Daoy (cell line): ENCODE measurements around the gene MYO10. TPM values are rescaled to one million over a fixed set of nuclear protein-coding genes. Genes with fewer than 3 reads are reported as not detected.

Experiments
- DNase-seq: peaks from one replicate; pipeline ENCODE4 v3.0.0-alpha.2; 2015; ENCODE audit warnings: low read depth
- total RNA-seq: library from RNA; depleted of rRNA; stranded (reverse); fragments of >200 nt; shearing (Covaris generic); gene quantifications from 2 replicates; pipeline ENCODE4 v1.2.3, GENCODE V29; 2014

Gene MYO10
- total RNA-seq, 1 experiment from 2014 or later = 42.9 TPM

DNA sequence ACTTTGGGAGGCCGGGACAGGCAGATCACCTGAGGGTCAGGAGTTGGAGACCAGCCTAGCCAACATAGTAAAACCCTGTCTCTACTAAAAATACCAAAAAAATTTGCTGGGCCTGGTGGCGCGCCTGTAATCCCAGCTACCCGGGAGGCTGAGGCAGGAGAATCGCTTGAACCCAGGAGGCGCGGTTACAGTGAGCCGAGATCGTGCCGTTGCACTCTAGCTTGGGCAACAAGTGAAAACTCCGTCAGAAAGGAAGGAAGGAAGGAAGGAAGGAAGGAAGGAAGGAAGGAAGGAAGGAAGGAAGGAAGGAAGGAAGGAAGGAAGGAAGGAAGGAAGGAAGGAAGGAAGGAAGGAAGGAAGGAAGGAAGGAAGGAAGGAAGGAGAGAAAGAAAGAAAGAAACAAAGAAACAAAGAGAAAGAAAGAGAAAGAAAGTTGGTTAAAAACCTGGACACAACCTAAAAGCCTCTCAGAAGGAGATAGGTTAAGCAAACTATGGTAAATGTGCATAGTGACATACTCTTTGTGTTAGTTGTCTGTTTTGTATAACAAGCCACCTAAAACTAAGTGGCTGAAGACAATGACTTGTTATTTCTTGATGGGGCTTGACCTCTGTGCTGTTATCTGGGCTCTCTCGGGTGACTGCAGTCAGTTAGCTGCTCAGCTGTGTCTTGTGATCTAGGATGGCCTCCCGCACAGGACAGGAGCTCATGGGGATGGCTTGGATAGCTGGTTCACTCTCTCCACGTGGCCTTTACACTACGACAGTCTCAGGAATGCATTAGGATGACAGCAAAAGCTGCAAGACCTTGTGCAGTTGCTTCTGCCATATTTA is 8.0 kb upstream of the MYO10 start:
- no peak for DNase-seq

DNA sequence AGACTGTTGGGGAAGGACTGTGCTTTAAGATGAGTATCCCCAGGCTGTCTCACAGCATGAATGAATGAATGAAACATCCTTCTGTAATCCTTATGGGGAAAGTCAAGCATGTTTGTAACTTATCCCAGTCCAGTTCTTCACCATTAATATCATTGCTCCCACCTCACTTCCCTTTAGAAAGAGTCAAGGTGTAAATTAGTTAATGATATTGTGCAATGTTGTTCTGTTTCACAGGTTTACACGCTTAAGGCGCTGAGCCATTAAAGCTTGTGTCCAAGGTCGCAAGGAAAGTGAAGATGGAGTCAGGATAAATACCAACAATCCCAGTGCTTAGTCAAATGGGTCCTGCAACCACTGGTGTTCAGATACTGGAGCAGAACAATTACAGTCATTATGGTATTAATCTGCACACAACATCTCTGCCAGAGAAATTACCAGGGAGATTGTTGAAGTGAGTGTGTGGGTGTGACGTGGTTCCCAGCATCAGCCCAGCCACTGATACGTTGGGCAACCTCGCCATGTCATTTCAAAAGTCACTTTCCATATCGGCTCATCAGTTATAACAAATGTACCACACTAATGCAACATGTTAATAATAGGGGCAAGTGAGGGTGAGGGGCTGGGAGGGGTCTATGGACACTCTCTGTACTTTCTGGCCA is 1.5 kb upstream of the MYO10 start:
- DNase-seq = no peak

DNA sequence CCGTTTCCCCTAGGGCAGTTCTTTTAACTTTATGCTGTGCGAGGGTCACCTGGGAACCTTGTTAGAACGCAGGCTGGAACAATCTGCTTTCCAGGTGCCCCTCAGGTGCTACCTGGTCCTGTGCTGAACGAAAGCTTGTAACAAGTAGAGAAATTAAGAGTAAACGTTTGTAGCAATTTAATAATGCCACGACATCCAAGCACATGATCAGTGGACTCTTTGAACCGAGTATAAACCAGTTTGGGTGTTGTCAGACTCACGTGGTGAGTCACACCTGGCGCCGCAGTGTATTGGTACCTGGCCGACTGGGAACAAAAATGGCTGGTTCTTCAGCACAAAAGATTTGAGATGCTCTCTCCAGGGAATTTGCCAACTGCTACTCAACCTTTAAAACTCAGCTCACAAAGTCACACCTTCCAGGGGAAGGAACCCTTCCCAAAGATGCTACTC is 926 bp upstream of the MYO10 start:
- DNase-seq = peak; percentile 17

GRCh38 chr5:16935231-16936149 is 598 bp downstream of the MYO10 start:
- peak; percentile 50 for DNase-seq

DNA sequence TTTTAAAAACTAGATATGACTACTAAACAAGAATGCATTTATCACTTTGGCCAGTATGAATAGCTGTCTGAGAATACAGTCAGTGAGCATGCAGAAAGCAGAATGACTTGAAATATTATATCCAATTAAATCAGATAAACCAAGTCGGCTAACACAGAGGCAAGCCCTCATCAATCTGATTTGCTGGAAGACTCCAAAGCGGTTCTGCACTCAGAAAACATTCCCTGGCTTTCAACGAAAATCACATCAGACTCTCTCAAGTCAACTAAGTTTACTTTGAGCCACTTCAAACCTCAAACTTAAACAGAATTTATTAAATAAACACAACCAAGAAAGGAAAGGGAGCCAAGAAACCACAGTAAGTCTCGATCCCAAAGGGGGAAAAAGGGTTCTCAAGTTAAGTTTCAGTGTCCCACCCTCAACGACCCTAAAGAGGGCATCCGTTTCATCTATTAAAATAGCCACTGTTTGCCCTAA is 1.4 kb downstream of the MYO10 start:
- DNase-seq = peak; percentile 24

- peak; percentile 83 for DNase-seq
Measured at GRCh38 chr5:16934123-16934522, 2.0 kb downstream of the MYO10 start.

GRCh38 chr5:16933337-16933736 is 2.8 kb downstream of the MYO10 start:
- DNase-seq = no peak

- no peak for DNase-seq
Measured at GRCh38 chr5:16932401-16932800, 3.7 kb downstream of the MYO10 start.

- DNase-seq = peak; percentile 19
Measured at GRCh38 chr5:16931334-16932110, 4.6 kb downstream of the MYO10 start.

DNA sequence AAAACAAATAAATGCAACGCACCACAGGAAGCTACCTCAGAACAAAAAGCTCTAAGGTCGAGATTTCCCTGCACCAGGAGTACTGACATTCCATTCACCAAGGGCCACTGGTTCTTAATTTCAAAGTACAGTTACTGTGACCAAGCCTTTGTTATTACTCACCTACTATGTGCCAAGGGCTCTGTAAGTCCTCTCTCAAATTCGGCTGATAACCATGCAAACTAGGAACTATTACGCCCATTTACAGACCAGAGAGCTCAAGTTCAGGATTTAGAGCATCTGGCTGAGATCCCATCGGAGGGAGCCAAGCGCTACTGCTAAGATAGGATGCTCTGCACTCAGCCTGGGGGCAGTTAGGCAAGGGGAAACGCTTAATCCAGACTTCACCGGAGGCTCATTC is 5.6 kb downstream of the MYO10 start:
- DNase-seq = no peak

DNA sequence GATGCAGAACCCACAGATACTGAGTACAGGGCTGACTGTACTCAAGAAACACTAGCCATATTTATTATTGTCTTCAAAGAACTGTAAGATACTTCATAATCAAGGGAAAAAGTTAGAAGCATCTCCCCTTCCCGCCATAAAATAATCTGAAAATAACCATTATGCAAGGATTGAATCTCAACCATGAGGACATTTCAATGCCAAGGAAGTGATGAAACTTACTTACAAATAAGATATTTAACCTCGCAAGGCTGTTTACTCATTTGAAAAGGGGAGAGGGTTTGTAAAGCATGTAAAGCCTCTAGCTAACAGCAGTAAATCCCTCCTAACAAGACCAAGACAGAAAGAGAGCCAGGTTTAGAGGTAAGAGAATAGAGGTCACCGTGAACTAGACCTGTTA is 6.3 kb downstream of the MYO10 start:
- DNase-seq = no peak

DNA sequence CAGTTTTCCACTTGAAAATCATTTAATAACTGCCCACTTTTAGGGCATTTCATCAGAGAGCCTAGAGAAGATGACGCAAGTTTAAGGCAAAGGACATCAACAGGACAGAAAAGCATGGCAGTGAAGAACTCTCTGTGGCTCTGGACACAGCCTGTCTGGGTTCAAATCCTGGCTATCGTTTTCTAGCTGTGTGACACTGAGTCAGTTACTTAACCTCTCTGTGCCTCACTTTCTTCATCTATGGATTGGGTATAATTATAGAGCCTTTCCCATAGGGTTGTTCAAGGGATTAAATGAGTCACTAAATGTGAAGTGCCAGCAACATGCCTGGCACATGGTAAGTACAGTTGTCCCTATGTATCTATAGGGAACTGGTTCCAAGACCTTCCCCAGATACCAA is 6.7 kb downstream of the MYO10 start:
- DNase-seq = no peak

DNA sequence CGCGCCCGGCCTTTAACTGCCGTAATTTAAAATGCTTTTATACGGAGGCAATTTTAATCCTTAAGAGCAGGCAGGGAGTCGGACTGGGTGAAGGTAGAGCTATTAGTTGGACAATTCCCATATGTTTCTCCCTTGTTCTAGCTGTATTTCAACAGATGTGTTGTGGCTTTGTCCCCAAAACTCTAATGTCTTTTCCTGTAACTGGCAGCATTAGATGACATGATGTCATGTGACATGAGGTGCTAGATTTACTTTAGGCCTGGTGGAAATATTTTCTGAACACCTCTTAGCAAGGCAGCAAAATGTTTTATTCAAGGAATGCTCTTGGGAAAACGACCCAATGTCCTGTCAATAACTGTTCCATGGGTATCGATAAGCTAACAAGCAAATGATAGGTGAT is 8.5 kb downstream of the MYO10 start:
- no peak for DNase-seq

DNA sequence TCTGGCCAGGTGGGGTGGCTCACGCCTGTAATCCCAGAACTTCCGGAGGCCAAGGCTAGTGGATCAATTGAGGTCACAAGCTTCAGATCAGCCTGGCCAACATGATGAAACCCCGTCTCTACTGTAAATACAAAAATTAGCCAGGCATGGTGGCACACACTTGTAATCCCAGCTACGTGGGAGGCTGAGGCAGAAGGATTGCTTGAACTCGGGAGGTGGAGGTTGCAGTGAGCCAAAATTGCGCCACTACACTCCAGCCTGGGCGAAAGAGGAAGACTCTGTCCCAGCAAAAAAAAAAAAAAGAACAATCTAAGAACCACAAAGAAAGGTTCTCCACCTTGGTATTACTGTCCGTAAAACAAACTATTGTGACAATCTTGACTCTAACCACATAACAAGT is 9.7 kb downstream of the MYO10 start:
- no peak for DNase-seq

- DNase-seq = no peak
Measured at GRCh38 chr5:16924206-16924605, 11.9 kb downstream of the MYO10 start.

- DNase-seq = no peak
Measured at GRCh38 chr5:16922430-16922829, 13.7 kb downstream of the MYO10 start.

GRCh38 chr5:16921211-16921610 is 14.9 kb downstream of the MYO10 start:
- DNase-seq = no peak

DNA sequence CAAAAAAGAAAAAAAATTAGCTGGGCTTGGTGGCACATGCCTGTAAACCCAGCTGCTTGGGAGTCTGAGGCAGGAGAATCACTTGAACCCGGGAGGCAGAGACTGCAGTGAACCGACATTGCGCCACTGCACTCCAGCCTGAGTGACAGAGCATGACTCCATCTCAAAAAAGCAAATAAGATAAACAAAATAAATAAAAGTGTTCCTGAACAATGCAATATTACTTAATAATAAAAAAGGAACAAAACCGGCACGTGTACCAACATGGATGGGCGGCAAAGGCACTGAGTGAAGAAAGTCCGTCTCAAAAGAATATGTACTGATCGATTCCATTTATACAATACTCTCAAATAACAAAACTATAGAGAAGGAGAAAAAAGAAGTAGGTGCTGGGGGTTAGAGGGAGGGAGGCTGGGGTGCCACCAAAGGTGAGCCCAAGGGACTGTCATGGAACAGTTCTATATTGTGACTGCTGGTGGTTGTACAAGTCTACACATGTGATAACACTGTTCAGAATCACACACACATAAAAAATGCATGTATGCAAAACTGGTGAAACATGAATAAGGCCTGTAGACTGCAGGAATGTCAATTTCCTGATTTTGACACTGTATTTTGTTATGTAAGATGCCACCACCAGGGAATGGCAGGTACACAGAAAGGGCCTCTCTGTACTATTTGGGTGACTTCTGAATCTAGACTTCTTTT is 15.8 kb downstream of the MYO10 start:
- DNase-seq = no peak

DNA sequence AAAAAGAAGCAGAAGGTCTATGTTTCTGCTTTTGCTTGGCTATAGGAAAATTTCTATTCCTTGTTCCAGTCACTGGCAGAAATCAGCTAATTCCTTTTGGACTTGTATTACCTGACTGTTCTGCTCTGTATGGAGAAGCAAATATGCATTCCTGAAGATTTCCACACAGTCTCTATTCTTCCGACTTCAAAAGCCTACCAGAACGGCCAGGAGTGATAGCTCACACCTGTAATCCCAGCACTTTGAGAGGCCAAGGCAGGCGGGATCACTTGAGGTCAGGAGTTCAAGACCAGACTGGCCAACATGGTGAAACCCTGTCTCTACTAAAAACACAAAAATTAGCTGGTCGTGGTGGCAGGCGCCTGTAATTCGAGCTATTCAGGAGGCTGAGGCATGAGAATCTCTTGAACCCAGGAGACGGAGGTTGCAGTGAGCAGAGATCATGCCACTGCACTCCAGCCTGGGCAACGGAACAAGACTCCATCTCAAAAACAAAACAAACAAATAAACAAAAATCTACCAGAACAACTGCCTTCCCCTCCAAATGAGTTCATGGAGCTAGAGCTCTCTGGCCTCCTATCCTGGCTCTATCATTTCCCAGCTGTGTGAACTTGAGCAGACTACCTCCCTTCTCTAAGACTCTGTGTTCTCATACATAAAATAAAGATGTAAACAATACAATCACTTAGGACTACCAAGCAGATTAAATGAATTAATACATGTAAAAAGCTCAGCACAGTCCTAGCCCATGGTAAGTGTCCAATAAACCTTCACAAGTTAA is 17.0 kb downstream of the MYO10 start:
- no peak for DNase-seq

DNA sequence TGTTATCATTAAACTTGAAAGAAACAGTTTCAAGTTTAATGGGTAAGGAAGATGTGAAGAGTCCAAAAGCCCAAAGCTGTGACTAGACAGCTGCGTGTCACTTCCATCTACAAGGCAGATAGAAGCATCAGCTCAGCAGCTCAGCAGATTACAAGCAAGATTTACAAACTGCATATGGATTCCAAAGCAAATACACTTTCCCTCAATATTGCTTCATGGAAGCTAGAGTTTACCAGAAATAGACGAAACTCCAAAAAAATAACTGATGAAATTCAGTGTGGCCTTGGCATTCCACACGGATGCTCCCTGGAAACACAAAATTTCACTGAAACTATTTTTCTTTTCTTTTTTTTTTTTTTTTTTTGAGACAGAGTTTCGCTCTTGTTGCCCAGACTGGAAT is 17.9 kb downstream of the MYO10 start:
- DNase-seq = no peak
